GM21423 (cell line): ENCODE results near the gene SLC6A18.

ENCODE experiments used
- ATAC-seq: cut with Tn5 transposase; IDR thresholded peaks from one replicate; pipeline ENCODE4 v1.9.1; 2021; ENCODE audit warnings: mild to moderate bottlenecking, moderate library complexity; ENCODE audit not compliant: unreplicated experiment

SLC6A18 gene

GRCh38 chr5:1214163-1214935 lies 10.8 kb upstream of the SLC6A18 start:
- no peak for ATAC-seq

GRCh38 chr5:1214936-1215220 lies 10.3 kb upstream of the SLC6A18 start:
- ATAC-seq = no peak

- ATAC-seq = no peak
These were observed 9.7 kb upstream of the SLC6A18 start for GRCh38 chr5:1215320-1216096.

GRCh38 chr5:1216211-1216917 lies 8.8 kb upstream of the SLC6A18 start:
- no peak for ATAC-seq

- ATAC-seq = no peak
These were observed 8.3 kb upstream of the SLC6A18 start for GRCh38 chr5:1216918-1217295.

GRCh38 chr5:1217596-1218206 lies 7.5 kb upstream of the SLC6A18 start:
- ATAC-seq = no peak

GRCh38 chr5:1218351-1219080 lies 6.7 kb upstream of the SLC6A18 start:
- ATAC-seq = no peak

GRCh38 chr5:1219098-1219767 lies 5.9 kb upstream of the SLC6A18 start:
- ATAC-seq = no peak

GRCh38 chr5:1219768-1220100 lies 5.4 kb upstream of the SLC6A18 start:
- no peak for ATAC-seq

- ATAC-seq = no peak
These were observed 4.8 kb upstream of the SLC6A18 start for GRCh38 chr5:1220351-1220750.

- ATAC-seq = no peak
These were observed 4.3 kb upstream of the SLC6A18 start for GRCh38 chr5:1220831-1221230.

GRCh38 chr5:1221721-1222120 lies 3.5 kb upstream of the SLC6A18 start:
- ATAC-seq = no peak

- ATAC-seq = no peak
These were observed 3.0 kb upstream of the SLC6A18 start for GRCh38 chr5:1222147-1222546.

GRCh38 chr5:1222621-1223277 lies 2.4 kb upstream of the SLC6A18 start:
- no peak for ATAC-seq

GRCh38 chr5:1223278-1223670 lies 1.9 kb upstream of the SLC6A18 start:
- no peak for ATAC-seq

- no peak for ATAC-seq
These were observed 550 bp upstream of the SLC6A18 start for GRCh38 chr5:1224631-1225030.

- ATAC-seq = no peak
These were observed 1.1 kb downstream of the SLC6A18 start for GRCh38 chr5:1226231-1226630.

GRCh38 chr5:1226839-1227581 lies 1.8 kb downstream of the SLC6A18 start:
- ATAC-seq = no peak

- ATAC-seq = no peak
These were observed 2.5 kb downstream of the SLC6A18 start for GRCh38 chr5:1227667-1228066.
